Measurements from ENCODE around the gene ARFGEF2. TPM values are rescaled to one million over a fixed set of nuclear protein-coding genes. Genes with fewer than 3 reads are reported as not detected.

Gene ARFGEF2
- total and polyA plus RNA-seq, 4 donors: 7.4 to 35.1 (median 20.1) TPM

- peaks cover 0 to 24% (median 0%) of the 10 kb centered on the region in 3 donors for H3K27me3 ChIP-seq (ENCODE audit: control insufficient read depth in 3 of 3, insufficient read depth in 3 of 3, low read length in 2 of 3)
- H3K36me3 ChIP-seq (ENCODE audit: control insufficient read depth in 4 of 4, insufficient read depth in 4 of 4, low read length in 4 of 4): no peaks in the 10 kb centered on the region
- H3K9ac ChIP-seq (ENCODE audit: insufficient read depth in 1 of 2, low read length in 2 of 2): no peak overlapping the region
- peaks cover 0 to 7% (median 4%) of the 10 kb centered on the region in 4 donors for H3K9me3 ChIP-seq (ENCODE audit: control insufficient read depth in 4 of 4, insufficient read depth in 3 of 4, low read length in 3 of 4)
- peaks cover 0 to 4% (median 0%) of the 10 kb centered on the region in 5 donors for H3K4me1 ChIP-seq (ENCODE audit: control insufficient read depth in 5 of 5, insufficient read depth in 5 of 5, low read length in 5 of 5)
- 77 to 93% methylated on average over 4 of the region's 4 CpGs for WGBS, 2 donors
- ATAC-seq (ENCODE audit: insufficient read depth, low FRiP score) (no peak), DNase-seq (no peak)
- H3K27ac ChIP-seq (ENCODE audit: low read depth in 1 of 2, low read length in 1 of 2): no peak overlapping the region
- H3K4me3 ChIP-seq: no peak overlapping the region
- no peak for TF ChIP-seq CTCF (IDR thresholded peaks at IDR 0.05; ENCODE audit: control extremely low read depth, extremely low read depth)
Measured at GRCh38 chr20:48891235-48892048, 30.1 kb upstream of the ARFGEF2 start.

GRCh38 chr20:48892049-48892470, 29.5 kb upstream of the ARFGEF2 start:
- peaks cover 0 to 24% (median 0%) of the 10 kb centered on the region in 3 donors for H3K27me3 ChIP-seq (ENCODE audit: control insufficient read depth in 3 of 3, insufficient read depth in 3 of 3, low read length in 2 of 3)
- no peaks in the 10 kb centered on the region for H3K36me3 ChIP-seq (ENCODE audit: control insufficient read depth in 4 of 4, insufficient read depth in 4 of 4, low read length in 4 of 4)
- TF ChIP-seq CTCF (IDR thresholded peaks at IDR 0.05; ENCODE audit: control extremely low read depth, extremely low read depth): no peak
- 79 to 85% methylated on average over 3 of the region's 3 CpGs for WGBS, 2 donors
- peaks cover 0 to 4% (median 0%) of the 10 kb centered on the region in 5 donors for H3K4me1 ChIP-seq (ENCODE audit: control insufficient read depth in 5 of 5, insufficient read depth in 5 of 5, low read length in 5 of 5)
- H3K27ac ChIP-seq (ENCODE audit: low read depth in 1 of 2, low read length in 1 of 2): no peak overlapping the region
- ATAC-seq (ENCODE audit: insufficient read depth, low FRiP score): no peak
- H3K9me3 ChIP-seq (ENCODE audit: control insufficient read depth in 4 of 4, insufficient read depth in 3 of 4, low read length in 3 of 4): peaks cover 0 to 7% (median 4%) of the 10 kb centered on the region in 4 donors
- DNase-seq: no peak
- H3K9ac ChIP-seq (ENCODE audit: insufficient read depth in 1 of 2, low read length in 2 of 2): no peak overlapping the region
- no peak overlapping the region for H3K4me3 ChIP-seq

- Histone ChIP-seq H3K27me3 (ENCODE audit: control insufficient read depth in 3 of 3, insufficient read depth in 3 of 3, low read length in 2 of 3) (peaks cover 0 to 25% (median 0%) of the 10 kb centered on the region in 3 donors), H3K4me3 (no peak overlapping the region), H3K4me1 (ENCODE audit: control insufficient read depth in 5 of 5, insufficient read depth in 5 of 5, low read length in 5 of 5) (peaks cover 0 to 4% (median 0%) of the 10 kb centered on the region in 5 donors), H3K27ac (ENCODE audit: low read depth in 1 of 2, low read length in 1 of 2) (no peak overlapping the region), H3K36me3 (ENCODE audit: control insufficient read depth in 4 of 4, insufficient read depth in 4 of 4, low read length in 4 of 4) (no peaks in the 10 kb centered on the region), H3K9me3 (ENCODE audit: control insufficient read depth in 4 of 4, insufficient read depth in 3 of 4, low read length in 3 of 4) (peaks cover 0 to 7% (median 4%) of the 10 kb centered on the region in 4 donors), H3K9ac (ENCODE audit: insufficient read depth in 1 of 2, low read length in 2 of 2) (no peak overlapping the region)
- WGBS, 2 donors: 79 to 89% methylated on average over 2 of the region's 2 CpGs
- no peak for DNase-seq
- no peak for ATAC-seq (ENCODE audit: insufficient read depth, low FRiP score)
- TF ChIP-seq CTCF (IDR thresholded peaks at IDR 0.05; ENCODE audit: control extremely low read depth, extremely low read depth): no peak
Measured at GRCh38 chr20:48892891-48893290, 28.6 kb upstream of the ARFGEF2 start.

Measured in lung (tissue), 12 donors.